IPS-18c (cell line): ENCODE data around the gene NME7.
"Not testable (repeated sequence)": the region's sequence is repeated elsewhere in the genome, so short reads cannot be mapped to it uniquely, and the experiment has no call there.

Experiments
- H3K4me3 ChIP-seq: 2 replicates; pipeline ENCODE4 v1.7.0; 2013; ENCODE audit warnings: low read depth, mild to moderate bottlenecking, low read length, moderate library complexity; ENCODE audit not compliant: insufficient read depth
- H3K9me3 ChIP-seq: one replicate; pipeline ENCODE4 v1.6.1; 2013; ENCODE audit warnings: mild to moderate bottlenecking, low read length, moderate library complexity; ENCODE audit not compliant: control insufficient read depth, insufficient read depth

Gene NME7

DNA sequence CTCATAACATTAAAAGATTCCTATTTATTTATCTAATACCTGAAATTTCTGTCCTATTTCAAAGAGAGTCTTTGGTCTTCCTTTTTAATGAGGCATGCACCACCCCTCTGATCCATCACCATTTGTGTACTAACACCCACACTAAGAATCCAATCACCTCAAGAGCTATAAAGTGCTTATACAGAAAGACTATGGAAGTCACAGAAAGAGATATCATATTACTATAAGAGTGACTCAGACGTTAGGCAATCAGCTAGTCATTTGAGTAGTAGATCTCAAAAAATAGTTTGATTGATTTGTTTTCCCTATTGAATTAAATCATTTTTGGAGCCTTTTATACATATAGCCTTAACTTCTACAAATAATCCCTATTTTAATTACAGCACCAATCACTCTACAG lies 46.1 kb downstream of the NME7 start:
- H3K9me3 ChIP-seq, result no peaks in the 10 kb centered on the region
- H3K4me3 ChIP-seq, result no peak overlapping the region

DNA sequence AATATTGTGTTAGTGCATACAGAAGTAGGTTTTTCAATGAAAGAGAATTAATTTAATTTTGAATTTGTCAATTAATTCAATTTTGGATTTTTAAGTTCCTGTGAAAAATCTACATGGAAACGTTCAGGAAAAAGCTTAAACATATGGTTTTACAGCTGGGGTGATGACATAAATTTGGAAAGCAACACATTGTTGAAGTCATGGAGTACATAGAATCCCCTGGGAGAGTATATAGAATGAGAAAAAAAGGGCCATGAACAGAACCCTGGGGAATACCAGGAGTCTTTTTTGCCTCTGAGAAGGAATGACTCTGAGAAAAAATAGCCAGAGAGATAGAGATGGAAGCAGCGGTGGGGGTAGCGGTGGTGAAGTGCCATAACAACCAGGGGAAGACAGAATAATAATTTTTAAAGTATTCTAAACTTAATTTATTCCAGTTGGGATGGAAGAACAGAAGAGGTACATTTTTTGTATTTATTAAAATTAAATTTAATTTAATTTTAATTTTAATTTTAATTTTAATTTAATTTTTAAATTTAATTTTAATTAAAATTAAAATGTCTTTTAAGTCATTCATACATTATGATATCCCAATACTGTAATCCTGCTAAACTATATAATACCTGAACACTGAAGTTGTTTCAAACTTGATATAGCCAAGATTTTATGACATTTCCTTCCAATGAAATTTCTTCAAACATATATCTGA lies 48.9 kb downstream of the NME7 start:
- Histone ChIP-seq H3K9me3 (no peaks in the 10 kb centered on the region), H3K4me3 (no peak overlapping the region)

GRCh38 chr1:169316556-169316955 lies 51.0 kb downstream of the NME7 start:
- Histone ChIP-seq H3K9me3 (no peaks in the 10 kb centered on the region), H3K4me3 (no peak overlapping the region)

GRCh38 chr1:169312084-169312954 lies 55.3 kb downstream of the NME7 start:
- Histone ChIP-seq H3K4me3 (no peak overlapping the region), H3K9me3 (no peaks in the 10 kb centered on the region)

DNA sequence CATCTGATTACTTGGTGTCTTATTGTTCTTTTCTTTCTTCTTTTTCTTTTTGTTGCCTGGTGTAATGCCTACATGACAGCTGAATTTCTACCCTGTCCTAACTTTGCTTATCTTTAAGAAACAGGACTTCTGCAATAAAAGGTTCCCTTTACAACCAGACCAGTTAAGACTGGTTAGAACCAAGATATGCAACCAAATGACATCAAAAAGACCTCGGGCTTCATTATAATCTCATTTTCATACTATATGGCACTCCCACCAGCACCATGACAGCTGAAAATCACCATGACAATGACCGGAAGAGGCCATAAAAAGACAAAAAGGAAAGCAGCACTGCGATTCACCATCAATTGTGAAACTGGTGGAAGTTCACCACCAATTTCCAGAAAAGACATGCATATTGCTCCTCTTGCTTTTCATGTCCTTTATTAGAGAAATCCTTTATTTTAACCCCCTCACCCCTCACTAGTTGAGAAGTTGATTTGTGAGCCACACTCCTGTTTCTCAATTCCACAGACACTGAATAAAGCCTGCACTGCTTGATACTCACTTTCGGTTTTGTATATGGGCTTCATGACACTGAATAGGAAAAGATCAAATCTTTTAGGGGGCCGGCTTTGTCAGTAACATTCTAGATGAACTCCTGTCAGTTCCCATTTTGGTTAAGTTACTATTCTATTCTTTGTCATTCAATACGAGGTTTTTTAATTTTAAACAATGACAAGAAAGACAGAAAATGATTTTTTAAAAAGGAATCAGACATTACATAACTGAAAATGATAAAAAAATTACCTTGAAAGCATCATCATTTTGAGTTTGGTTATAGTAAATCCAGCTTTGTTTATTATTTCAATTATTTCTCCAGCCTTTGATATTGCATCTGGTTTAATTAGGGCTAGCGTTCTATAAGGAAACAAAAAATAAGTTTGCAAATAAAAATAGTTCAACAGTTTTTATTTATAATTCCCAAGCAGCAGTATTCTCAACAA lies 58.1 kb downstream of the NME7 start:
- Histone ChIP-seq H3K4me3 (no peak overlapping the region), H3K9me3 (no peaks in the 10 kb centered on the region)

- H3K4me3 ChIP-seq, result no peak overlapping the region
- no peaks in the 10 kb centered on the region for H3K9me3 ChIP-seq
Observed at GRCh38 chr1:169308313-169309039, 59.1 kb downstream of the NME7 start.

- no peaks in the 10 kb centered on the region for H3K9me3 ChIP-seq
- no peak overlapping the region for H3K4me3 ChIP-seq
Observed at GRCh38 chr1:169307176-169307575, 60.4 kb downstream of the NME7 start.

DNA sequence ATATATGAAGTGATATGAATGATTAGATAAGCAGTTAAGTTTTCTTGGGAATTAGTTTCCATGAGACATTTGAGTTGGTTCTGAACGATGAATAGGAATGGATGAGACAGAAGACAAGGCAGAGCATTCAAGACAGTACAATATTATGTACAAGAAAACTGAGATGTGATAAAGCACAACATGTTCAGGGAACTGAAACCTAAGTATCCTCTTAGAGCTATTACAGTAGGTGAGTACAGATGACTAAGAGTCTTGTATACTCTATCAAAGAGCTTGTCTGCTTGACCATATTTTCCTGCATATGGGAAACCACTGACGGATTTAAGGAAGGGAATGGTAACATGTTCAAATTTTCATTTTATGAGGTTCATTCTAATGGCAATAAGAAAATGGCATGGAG lies 61.6 kb downstream of the NME7 start:
- H3K9me3 ChIP-seq, result no peaks in the 10 kb centered on the region
- H3K4me3 ChIP-seq, result no peak overlapping the region

GRCh38 chr1:169305356-169305755 lies 62.2 kb downstream of the NME7 start:
- Histone ChIP-seq H3K4me3 (no peak overlapping the region), H3K9me3 (no peaks in the 10 kb centered on the region)

- H3K4me3 ChIP-seq, result no peak overlapping the region
- H3K9me3 ChIP-seq, result no peaks in the 10 kb centered on the region
Observed at GRCh38 chr1:169300854-169301253, 66.7 kb downstream of the NME7 start.

DNA sequence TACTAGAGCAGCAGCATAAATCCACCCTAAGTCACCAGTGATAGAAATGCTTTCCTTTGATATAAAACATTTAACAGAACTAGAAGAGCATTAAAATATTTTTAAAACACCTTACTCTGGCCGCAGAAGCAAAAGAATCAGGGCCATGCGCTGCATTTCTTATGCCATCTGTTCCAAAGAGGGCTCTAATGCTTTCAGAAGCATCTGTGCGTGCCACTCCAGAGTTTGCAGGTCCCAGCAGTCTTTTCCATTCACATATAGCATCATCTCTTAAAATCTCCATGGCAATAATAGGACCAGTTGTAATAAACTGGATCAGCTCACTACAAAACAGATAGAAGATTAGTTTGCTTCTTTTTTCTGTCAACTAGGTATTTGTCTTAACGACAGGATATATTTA lies 69.2 kb downstream of the NME7 start:
- H3K4me3 ChIP-seq, result no peak overlapping the region

DNA sequence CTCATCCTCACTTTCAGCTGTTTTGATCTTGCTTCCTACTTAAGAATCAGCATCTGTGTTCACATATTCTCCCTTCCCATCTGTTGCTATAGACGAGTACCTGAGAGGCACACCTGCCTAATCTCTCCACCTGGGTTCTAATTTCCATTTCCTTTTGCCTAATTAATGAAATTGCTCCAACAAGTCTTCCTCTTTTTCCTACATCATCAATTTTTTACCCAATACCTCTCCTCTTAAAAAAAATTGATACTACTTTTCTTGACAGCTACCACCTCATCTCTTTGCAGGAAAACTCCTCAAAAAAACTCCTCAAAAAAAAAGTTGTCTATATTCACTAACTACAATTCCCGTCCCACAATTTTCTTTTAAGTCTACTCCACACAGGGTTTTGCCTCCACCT lies 71.8 kb downstream of the NME7 start:
- Histone ChIP-seq H3K9me3 (no peaks in the 10 kb centered on the region), H3K4me3 (no peak overlapping the region)

More for the DNA sequence above, 69.2 kb downstream of the NME7 start:
- H3K9me3 ChIP-seq, result no peaks in the 10 kb centered on the region

DNA sequence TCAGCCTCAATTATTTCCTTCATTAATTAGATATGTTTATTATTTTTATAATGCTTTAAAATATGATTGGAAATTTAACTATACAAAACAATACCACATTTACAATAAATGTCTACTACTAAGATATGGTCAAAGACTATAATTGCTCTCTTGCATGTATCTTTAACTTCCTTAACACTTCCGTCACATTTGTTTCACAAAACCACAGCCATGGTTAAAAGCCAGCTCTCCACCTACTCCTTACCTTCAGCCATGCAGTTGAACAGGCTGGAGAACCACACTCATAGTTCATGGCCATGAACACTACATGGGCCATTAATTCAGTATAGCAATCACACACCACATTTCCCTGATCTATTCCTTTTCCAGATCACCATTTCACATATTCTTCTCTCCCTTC lies 72.2 kb downstream of the NME7 start:
- no peak overlapping the region for H3K4me3 ChIP-seq
- no peaks in the 10 kb centered on the region for H3K9me3 ChIP-seq

DNA sequence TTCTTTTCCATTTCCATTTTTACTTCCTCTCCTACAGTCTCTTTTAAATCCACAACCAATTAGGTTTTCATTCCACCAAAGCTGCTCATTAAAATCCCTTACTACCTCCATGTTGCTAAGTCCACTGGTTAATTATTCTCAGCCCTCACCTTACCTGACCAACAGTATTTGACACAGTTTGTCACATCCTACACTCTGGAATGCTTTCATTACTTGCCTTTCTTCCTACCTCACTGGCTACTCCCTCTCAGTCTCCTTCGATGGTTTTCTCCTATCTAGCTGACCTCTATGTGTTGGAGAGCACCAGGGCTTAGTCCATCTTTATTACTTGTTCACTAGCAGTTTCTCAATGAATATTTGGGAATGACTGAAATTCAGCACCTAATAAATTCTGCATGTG lies 78.6 kb downstream of the NME7 start:
- Histone ChIP-seq H3K9me3 (no peaks in the 10 kb centered on the region), H3K4me3 (no peak overlapping the region)

- no peaks in the 10 kb centered on the region for H3K9me3 ChIP-seq
- no peak overlapping the region for H3K4me3 ChIP-seq
Observed at GRCh38 chr1:169288011-169288414, 79.6 kb downstream of the NME7 start.

DNA sequence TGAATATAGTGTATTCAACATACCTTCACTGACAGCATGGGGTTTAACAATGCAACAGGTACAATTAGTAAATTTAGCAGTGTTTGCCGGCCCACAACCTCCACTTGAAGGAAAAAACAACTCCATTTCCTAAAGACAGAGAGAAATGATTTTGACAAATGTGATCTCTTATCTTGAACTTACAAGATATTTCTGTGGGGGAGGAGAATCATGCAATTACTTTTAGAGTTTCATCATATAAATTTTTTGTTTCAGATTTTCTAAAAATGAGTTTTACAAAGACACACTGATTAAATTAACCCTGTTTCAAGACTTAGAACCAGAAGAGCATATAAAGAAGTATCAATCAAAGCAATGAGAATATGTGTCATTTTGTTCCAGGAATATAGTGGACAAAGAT lies 80.3 kb downstream of the NME7 start:
- no peak overlapping the region for H3K4me3 ChIP-seq
- no peaks in the 10 kb centered on the region for H3K9me3 ChIP-seq

GRCh38 chr1:169281562-169281961 lies 86.0 kb downstream of the NME7 start:
- not testable (repeated sequence) for H3K9me3 ChIP-seq, H3K4me3 ChIP-seq
